ENCODE data around the gene NKAP. TPM values are rescaled to one million over a fixed set of nuclear protein-coding genes. Genes with fewer than 3 reads are reported as not detected.
"Not testable (repeated sequence)": the region's sequence is repeated elsewhere in the genome, so short reads cannot be mapped to it uniquely, and the experiment has no call there.

The NKAP gene
- polyA plus RNA-seq, 1 donor from 2014 or later: 6.3 TPM

GRCh38 chrX:119971184-119971583, 27.6 kb upstream of the NKAP start:
- Histone ChIP-seq H3K9me3 (ENCODE audit: low read length) (no peaks in the 10 kb centered on the region), H2AFZ (ENCODE audit: low read depth, low read length) (no peak overlapping the region), H3K4me3 (ENCODE audit: low read length) (no peak overlapping the region), H3K27ac (ENCODE audit: low read length) (no peak overlapping the region), H3K36me3 (ENCODE audit: insufficient read depth, low read length) (no peaks in the 10 kb centered on the region), H3K27me3 (ENCODE audit: insufficient read depth, low read depth, low read length) (no peaks in the 10 kb centered on the region), H4K20me1 (ENCODE audit: insufficient read depth) (no peaks in the 10 kb centered on the region), H3K4me2 (ENCODE audit: low read length) (no peak overlapping the region), H3K9me2 (ENCODE audit: insufficient read depth, low read length) (no peaks in the 10 kb centered on the region), H3K79me2 (replicated peaks; ENCODE audit: insufficient read depth, low read length) (no peaks in the 10 kb centered on the region), H3F3A (ENCODE audit: insufficient read depth, low read length, poor library complexity, severe bottlenecking) (no peaks in the 10 kb centered on the region), H3K9ac (ENCODE audit: low read length) (no peak overlapping the region)
- TF ChIP-seq SMC3 (conservative IDR thresholded peaks at IDR 0.05; ENCODE audit: poor library complexity) (no peak), TAF1 (IDR thresholded peaks at IDR 0.05; ENCODE audit: low read depth) (no peak), RAD21 (conservative IDR thresholded peaks at IDR 0.05) (no peak)

GRCh38 chrX:119970574-119970973, 27.0 kb upstream of the NKAP start:
- Histone ChIP-seq H4K20me1 (ENCODE audit: insufficient read depth) (no peaks in the 10 kb centered on the region), H3K9me3 (ENCODE audit: low read length) (no peaks in the 10 kb centered on the region), H2AFZ (ENCODE audit: low read depth, low read length) (no peak overlapping the region), H3K9me2 (ENCODE audit: insufficient read depth, low read length) (no peaks in the 10 kb centered on the region), H3K79me2 (replicated peaks; ENCODE audit: insufficient read depth, low read length) (no peaks in the 10 kb centered on the region), H3K4me2 (ENCODE audit: low read length) (no peak overlapping the region), H3K36me3 (ENCODE audit: insufficient read depth, low read length) (no peaks in the 10 kb centered on the region), H3F3A (ENCODE audit: insufficient read depth, low read length, poor library complexity, severe bottlenecking) (no peaks in the 10 kb centered on the region), H3K9ac (ENCODE audit: low read length) (no peak overlapping the region), H3K27me3 (ENCODE audit: insufficient read depth, low read depth, low read length) (no peaks in the 10 kb centered on the region), H3K4me3 (ENCODE audit: low read length) (no peak overlapping the region), H3K27ac (ENCODE audit: low read length) (no peak overlapping the region)
- TF ChIP-seq EP300 (conservative IDR thresholded peaks at IDR 0.05; ENCODE audit: poor library complexity, severe bottlenecking): no peak
- TF ChIP-seq TAF1 (IDR thresholded peaks at IDR 0.05; ENCODE audit: low read depth): no peak
- no peak for TF ChIP-seq SMC3 (conservative IDR thresholded peaks at IDR 0.05; ENCODE audit: poor library complexity)
- no peak for TF ChIP-seq REST (IDR thresholded peaks at IDR 0.05; ENCODE audit: borderline replicate concordance)
- TF ChIP-seq MXI1 (conservative IDR thresholded peaks at IDR 0.05; ENCODE audit: poor library complexity, severe bottlenecking): no peak
- no peak for TF ChIP-seq EZH2 (IDR thresholded peaks at IDR 0.05; ENCODE audit: borderline replicate concordance, insufficient read depth, low read length, poor library complexity, severe bottlenecking)
- TF ChIP-seq RAD21 (conservative IDR thresholded peaks at IDR 0.05): no peak
- no peak for TF ChIP-seq POLR2AphosphoS5 (IDR thresholded peaks at IDR 0.05)
- no peak for TF ChIP-seq CTCF (IDR thresholded peaks at IDR 0.05; ENCODE audit: poor library complexity, severe bottlenecking)

GRCh38 chrX:119966837-119967236, 23.3 kb upstream of the NKAP start:
- not testable (repeated sequence) for H2AFZ ChIP-seq (ENCODE audit: low read depth, low read length); H3K79me2 ChIP-seq (replicated peaks; ENCODE audit: insufficient read depth, low read length); H3K27ac ChIP-seq (ENCODE audit: low read length); H3K9me2 ChIP-seq (ENCODE audit: insufficient read depth, low read length); H3K9me3 ChIP-seq (ENCODE audit: low read length); H3K9ac ChIP-seq (ENCODE audit: low read length); H3K4me2 ChIP-seq (ENCODE audit: low read length); H3K4me3 ChIP-seq (ENCODE audit: low read length); H3K27me3 ChIP-seq (ENCODE audit: insufficient read depth, low read depth, low read length); H4K20me1 ChIP-seq (ENCODE audit: insufficient read depth); H3F3A ChIP-seq (ENCODE audit: insufficient read depth, low read length, poor library complexity, severe bottlenecking); H3K36me3 ChIP-seq (ENCODE audit: insufficient read depth, low read length)
